CD14-positive monocyte (primary cell): ENCODE results near the gene WNT9B. TPM values are rescaled to one million over a fixed set of nuclear protein-coding genes. Genes with fewer than 3 reads are reported as not detected.

Experiments used
- DNase-seq, 3 donors: peaks; one replicate each; pipeline ENCODE4 v3.0.0-alpha.2; 2011 to 2022
- H2AFZ ChIP-seq: 2 replicates; pipeline ENCODE4 v1.6.0; 2012; ENCODE audit warnings: mild to moderate bottlenecking, low read depth, low read length, inconsistent platforms; ENCODE audit not compliant: insufficient read depth, poor library complexity, severe bottlenecking
- H3K27ac ChIP-seq, 2 donors: 1 replicate in 1 of 2; 2 replicates in 1 of 2; pipeline ENCODE4 v1.5.1; 2012 to 2013; ENCODE audit warnings: low read length in 2 of 2, control low read depth in 1 of 2, inconsistent platforms in 1 of 2, low read depth in 1 of 2, mild to moderate bottlenecking in 1 of 2
- H3K27me3 ChIP-seq, 2 donors: one replicate each; pipeline versions ENCODE4 v1.6.0 to v1.6.1; 2011 to 2013; ENCODE audit warnings: low read length in 2 of 2; ENCODE audit not compliant: control insufficient read depth in 2 of 2, insufficient read depth in 2 of 2
- H3K36me3 ChIP-seq, 2 donors: replicated peaks in 1 of 2; 1 replicate in 1 of 2; 2 replicates in 1 of 2; pipeline versions ENCODE4 v1.5.1 to v1.6.1; 2012 to 2013; ENCODE audit warnings: low read length in 2 of 2, control low read depth in 1 of 2, inconsistent platforms in 1 of 2, mild to moderate bottlenecking in 1 of 2; ENCODE audit not compliant: insufficient read depth in 2 of 2, control insufficient read depth in 1 of 2
- H3K4me1 ChIP-seq, 2 donors: 1 replicate in 1 of 2; 2 replicates in 1 of 2; pipeline versions ENCODE4 v1.5.1 to v1.6.1; 2012 to 2013; ENCODE audit warnings: low read length in 2 of 2, control low read depth in 1 of 2, inconsistent platforms in 1 of 2, mild to moderate bottlenecking in 1 of 2, moderate library complexity in 1 of 2; ENCODE audit not compliant: insufficient read depth in 2 of 2, control insufficient read depth in 1 of 2
- H3K4me2 ChIP-seq: replicated peaks from 2 replicates; pipeline ENCODE3; 2012; ENCODE audit warnings: low read length, moderate library complexity, mild to moderate bottlenecking; ENCODE audit not compliant: poor library complexity, severe bottlenecking; ENCODE audit errors: extremely low read depth
- H3K4me3 ChIP-seq, 3 experiments: fragments of 200-600 bp in 1 of 3; sonication (generic) in 1 of 3; replicated peaks in 1 of 3; 1 replicate in 2 of 3; 2 replicates in 1 of 3; pipeline ENCODE4 v1.5.1; 2011 to 2013; ENCODE audit warnings: low read length in 3 of 3, mild to moderate bottlenecking in 3 of 3, control low read depth in 2 of 3, low read depth in 2 of 3, inconsistent platforms in 1 of 3, moderate library complexity in 1 of 3
- H3K79me2 ChIP-seq: 2 replicates; pipeline ENCODE4 v1.6.0; 2012; ENCODE audit warnings: mild to moderate bottlenecking, control low read depth, inconsistent platforms, low read length, moderate library complexity; ENCODE audit not compliant: insufficient read depth
- H3K9ac ChIP-seq: 2 replicates; pipeline ENCODE4 v1.6.0; 2017; ENCODE audit warnings: low read length, mild to moderate bottlenecking; ENCODE audit not compliant: insufficient read depth, poor library complexity, severe bottlenecking
- H3K9me3 ChIP-seq, 2 donors: replicated peaks in 1 of 2; 1 replicate in 1 of 2; 2 replicates in 1 of 2; pipeline versions ENCODE4 v1.5.1 to v1.6.1; 2012 to 2013; ENCODE audit warnings: low read length in 2 of 2, control low read depth in 1 of 2; ENCODE audit not compliant: control insufficient read depth in 1 of 2, insufficient read depth in 1 of 2
- H4K20me1 ChIP-seq: 2 replicates; pipeline ENCODE4 v1.6.0; 2012; ENCODE audit warnings: mild to moderate bottlenecking, low read length, control low read depth, moderate library complexity; ENCODE audit not compliant: insufficient read depth
- H3K27ac Mint-ChIP-seq, 7 donors: one replicate each; pipeline ENCODE4 v1.8.0; 2020; ENCODE audit warnings: mild to moderate bottlenecking in 7 of 7, mixed read lengths in 7 of 7, moderate library complexity in 6 of 7, inconsistent platforms in 2 of 7
- H3K27me3 Mint-ChIP-seq, 3 donors: one replicate each; pipeline ENCODE4 v1.8.0; 2021 to 2022; ENCODE audit warnings: low read depth in 3 of 3, mild to moderate bottlenecking in 3 of 3, mixed read lengths in 3 of 3, moderate library complexity in 3 of 3, inconsistent platforms in 1 of 3
- H3K36me3 Mint-ChIP-seq, 2 donors: one replicate each; pipeline ENCODE4 v1.8.0; 2020; ENCODE audit warnings: mixed read lengths in 2 of 2, inconsistent platforms in 1 of 2, mild to moderate bottlenecking in 1 of 2
- H3K4me1 Mint-ChIP-seq: one replicate; pipeline ENCODE4 v1.8.0; 2020; ENCODE audit warnings: mild to moderate bottlenecking, mixed read lengths
- H3K4me3 Mint-ChIP-seq, 2 donors: one replicate each; pipeline ENCODE4 v1.8.0; 2020; ENCODE audit warnings: mild to moderate bottlenecking in 2 of 2, mixed read lengths in 2 of 2, moderate library complexity in 1 of 2
- H3K9me3 Mint-ChIP-seq, 7 donors: one replicate each; pipeline ENCODE4 v1.8.0; 2020 to 2022; ENCODE audit warnings: mixed read lengths in 7 of 7, mild to moderate bottlenecking in 6 of 7, moderate library complexity in 6 of 7, inconsistent platforms in 2 of 7
- WGBS: methylation state at CpG from one replicate; pipeline ENCODE4 v1.1.5; 2013; ENCODE audit warnings: missing lambda C conversion rate; ENCODE audit not compliant: insufficient coverage; 5-methylcytosine and 5-hydroxymethylcytosine counted together
- intact Hi-C, 2 donors: fragments of 100-400 bp; cut with micrococcal nuclease; formaldehyde crosslinking; loops; one replicate each; pipeline versions ENCODE4 v1.15.0 to v1.15.1; 2023
- polyA plus RNA-seq, 3 donors: library from polyadenylated mRNA; depleted of rRNA in 1 of 3; unstranded in 2 of 3; stranded (reverse) in 1 of 3; fragments of 300-500 nt in 2 of 3; fragments of >200 nt in 1 of 3; fragmentation: Illumina TruSeq in 2 of 3; gene quantifications; 1 replicate in 2 of 3; 2 replicates in 1 of 3; pipeline ENCODE4 v1.2.3, GENCODE V29; 2012 to 2021
- TF ChIP-seq, protein P1 (sequence below): fragments of 200-600 bp; IDR thresholded peaks from one replicate; pipeline ENCODE4 v1.8.0; 2022; ENCODE audit warnings: antibody characterized with exemption, mild to moderate bottlenecking

The WNT9B gene
- polyA plus RNA-seq, 3 donors, result 0.19 TPM; not detected in 2

DNA sequence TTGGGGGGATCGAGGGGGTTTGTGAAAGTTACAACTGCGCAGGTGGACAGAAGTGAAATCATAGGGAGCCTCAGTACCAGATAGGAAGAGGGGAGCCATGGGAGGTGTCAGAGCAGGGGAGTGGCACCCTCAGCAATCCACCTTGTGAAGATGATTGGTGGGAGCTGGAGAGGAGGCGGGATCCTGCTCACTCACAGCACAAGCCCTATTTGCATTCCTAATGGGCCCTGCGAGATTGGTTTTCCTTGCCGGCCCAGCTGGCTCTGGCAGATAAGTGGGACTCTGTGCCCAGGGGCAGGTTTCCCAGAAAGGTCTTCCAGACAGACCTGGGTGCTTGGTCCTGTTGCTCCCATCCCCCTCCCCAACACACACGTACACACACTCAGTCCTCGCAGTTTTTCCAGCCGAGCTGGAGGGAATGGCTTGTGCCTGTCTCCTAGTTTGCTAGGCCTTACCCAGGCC, 42.2 kb upstream of the WNT9B start:
- Histone ChIP-seq H3K36me3 (no peaks in the 10 kb centered on the region), H4K20me1 (no peaks in the 10 kb centered on the region), H3K27ac (no peak overlapping the region), H3K9me3 (peaks cover 0 to 4% of the 10 kb centered on the region in 2 donors), H3K4me3 (no peak overlapping the region), H3K27me3 (peaks cover 0 to 21% of the 10 kb centered on the region in 2 donors), H3K9ac (no peak overlapping the region), H3K4me2 (no peak overlapping the region), H3K4me1 (no peaks in the 10 kb centered on the region), H3K79me2 (no peaks in the 10 kb centered on the region), H2AFZ (no peak overlapping the region)
- WGBS, result 96% methylated on average over 7 of the region's 8 CpGs
- peaks cover 0 to 7% (median 3%) of the 10 kb centered on the region in 7 donors for H3K9me3 Mint-ChIP-seq
- intact Hi-C loops, result no loop called here
- TF ChIP-seq, protein P1, sequence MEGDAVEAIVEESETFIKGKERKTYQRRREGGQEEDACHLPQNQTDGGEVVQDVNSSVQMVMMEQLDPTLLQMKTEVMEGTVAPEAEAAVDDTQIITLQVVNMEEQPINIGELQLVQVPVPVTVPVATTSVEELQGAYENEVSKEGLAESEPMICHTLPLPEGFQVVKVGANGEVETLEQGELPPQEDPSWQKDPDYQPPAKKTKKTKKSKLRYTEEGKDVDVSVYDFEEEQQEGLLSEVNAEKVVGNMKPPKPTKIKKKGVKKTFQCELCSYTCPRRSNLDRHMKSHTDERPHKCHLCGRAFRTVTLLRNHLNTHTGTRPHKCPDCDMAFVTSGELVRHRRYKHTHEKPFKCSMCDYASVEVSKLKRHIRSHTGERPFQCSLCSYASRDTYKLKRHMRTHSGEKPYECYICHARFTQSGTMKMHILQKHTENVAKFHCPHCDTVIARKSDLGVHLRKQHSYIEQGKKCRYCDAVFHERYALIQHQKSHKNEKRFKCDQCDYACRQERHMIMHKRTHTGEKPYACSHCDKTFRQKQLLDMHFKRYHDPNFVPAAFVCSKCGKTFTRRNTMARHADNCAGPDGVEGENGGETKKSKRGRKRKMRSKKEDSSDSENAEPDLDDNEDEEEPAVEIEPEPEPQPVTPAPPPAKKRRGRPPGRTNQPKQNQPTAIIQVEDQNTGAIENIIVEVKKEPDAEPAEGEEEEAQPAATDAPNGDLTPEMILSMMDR, result no peak
- H3K27ac Mint-ChIP-seq, result no peak overlapping the region
- no peaks in the 10 kb centered on the region for H3K36me3 Mint-ChIP-seq
- DNase-seq, result no peak
- peaks cover 11 to 29% (median 14%) of the 10 kb centered on the region in 3 donors for H3K27me3 Mint-ChIP-seq
- no peaks in the 10 kb centered on the region for H3K4me1 Mint-ChIP-seq
- no peak overlapping the region for H3K4me3 Mint-ChIP-seq

- TF ChIP-seq, protein P1, result no peak
- H3K36me3 ChIP-seq, result no peaks in the 10 kb centered on the region
- 91% methylated on average over 4 of the region's 10 CpGs for WGBS
- H3K27ac ChIP-seq, result no peak overlapping the region
- peaks cover 26 to 46% (median 30%) of the 10 kb centered on the region in 3 donors for H3K27me3 Mint-ChIP-seq
- H3K9ac ChIP-seq, result no peak overlapping the region
- H2AFZ ChIP-seq, result no peak overlapping the region
- H3K27me3 ChIP-seq, result peaks cover 0 to 35% of the 10 kb centered on the region in 2 donors
- H3K9me3 ChIP-seq, result no peaks in the 10 kb centered on the region
- intact Hi-C loops, result no loop called here
- no peaks in the 10 kb centered on the region for H3K4me1 ChIP-seq
- H3K4me1 Mint-ChIP-seq, result no peaks in the 10 kb centered on the region
- H3K4me3 ChIP-seq, result no peak overlapping the region
- H4K20me1 ChIP-seq, result no peaks in the 10 kb centered on the region
- H3K4me2 ChIP-seq, result no peak overlapping the region
- H3K36me3 Mint-ChIP-seq, result no peaks in the 10 kb centered on the region
- peaks cover 0 to 2% (median 0%) of the 10 kb centered on the region in 7 donors for H3K9me3 Mint-ChIP-seq
- no peak overlapping the region for H3K4me3 Mint-ChIP-seq
- no peak for DNase-seq
- no peak overlapping the region for H3K27ac Mint-ChIP-seq
- H3K79me2 ChIP-seq, result no peaks in the 10 kb centered on the region
Measured at GRCh38 chr17:46810837-46811236, 40.5 kb upstream of the WNT9B start.
